Lung (tissue), 16 donors: Measurements from ENCODE around the gene AEN. TPM values are rescaled to one million over a fixed set of nuclear protein-coding genes. Genes with fewer than 3 reads are reported as not detected.

Experiments used
- ATAC-seq: fragments of 200-7000 bp; cut with Tn5 transposase; one replicate; pipeline ENCODE4 v1.9.1; 2020; ENCODE audit warnings: moderate number of reproducible peaks; ENCODE audit not compliant: insufficient read depth, low FRiP score
- DNase-seq, 3 donors: peaks; one replicate each; pipeline ENCODE4 v3.0.0-alpha.2; 2013 to 2017
- H3K27ac ChIP-seq, 2 donors: one replicate each; pipeline ENCODE4 v1.5.1; 2013; ENCODE audit warnings: mild to moderate bottlenecking in 2 of 2, moderate library complexity in 2 of 2, control low read depth in 1 of 2, inconsistent platforms in 1 of 2, low read depth in 1 of 2, low read length in 1 of 2
- H3K27me3 ChIP-seq, 3 donors: one replicate each; pipeline ENCODE4 v1.5.1; 2013; ENCODE audit warnings: low read length in 2 of 3; ENCODE audit not compliant: control insufficient read depth in 3 of 3, insufficient read depth in 3 of 3
- H3K36me3 ChIP-seq, 4 donors: one replicate each; pipeline ENCODE4 v1.5.1; 2013; ENCODE audit warnings: low read length in 4 of 4, mild to moderate bottlenecking in 1 of 4, moderate library complexity in 1 of 4; ENCODE audit not compliant: control insufficient read depth in 4 of 4, insufficient read depth in 4 of 4
- H3K4me1 ChIP-seq, 5 donors: one replicate each; pipeline ENCODE4 v1.5.1; 2013; ENCODE audit warnings: low read length in 5 of 5, mild to moderate bottlenecking in 2 of 5, moderate library complexity in 1 of 5; ENCODE audit not compliant: control insufficient read depth in 5 of 5, insufficient read depth in 5 of 5
- H3K4me3 ChIP-seq: one replicate; pipeline ENCODE4 v1.5.1; 2013; ENCODE audit warnings: mild to moderate bottlenecking, control low read depth, moderate library complexity
- H3K9ac ChIP-seq, 2 donors: one replicate each; pipeline ENCODE4 v1.5.1; 2013; ENCODE audit warnings: low read length in 2 of 2, control low read depth in 1 of 2; ENCODE audit not compliant: insufficient read depth in 1 of 2
- H3K9me3 ChIP-seq, 4 donors: one replicate each; pipeline ENCODE4 v1.5.1; 2013; ENCODE audit warnings: low read length in 3 of 4, mild to moderate bottlenecking in 1 of 4, moderate library complexity in 1 of 4; ENCODE audit not compliant: control insufficient read depth in 4 of 4, insufficient read depth in 3 of 4
- CTCF ChIP-seq: IDR thresholded peaks from 2 replicates; pipeline ENCODE4 v1.5.1; 2012; ENCODE audit warnings: mild to moderate bottlenecking; ENCODE audit errors: control extremely low read depth, extremely low read depth
- WGBS, 2 donors: extraction: QIAGEN DNeasy Blood & Tissue Kit; methylation state at CpG; one replicate each; pipeline ENCODE4 v1.1.7; 2013; 5-methylcytosine and 5-hydroxymethylcytosine counted together
- long read RNA-seq, 5 donors: transcript quantifications; one replicate each; lab custom pipeline, GENCODE V29; 2026
- polyA plus RNA-seq, 2 donors: library from polyadenylated mRNA; stranded (reverse); fragments of 200-250 nt; gene quantifications; one replicate each; pipeline ENCODE4 v1.2.1, GENCODE V29; 2013
- total RNA-seq, 2 donors: library from RNA; depleted of rRNA in 1 of 2; stranded (reverse); fragments of >200 nt in 1 of 2; gene quantifications; one replicate each; pipeline ENCODE4 v1.2.1, GENCODE V29; 2014 to 2021
- donor health status: control.
- donor health status: control.
- donor health status: Bipolar disorder and iron deficiency.
- donor health status: healthy.
- donor health status: DM: yes; HTN: yes; CAD: no.

The AEN gene, protein sequence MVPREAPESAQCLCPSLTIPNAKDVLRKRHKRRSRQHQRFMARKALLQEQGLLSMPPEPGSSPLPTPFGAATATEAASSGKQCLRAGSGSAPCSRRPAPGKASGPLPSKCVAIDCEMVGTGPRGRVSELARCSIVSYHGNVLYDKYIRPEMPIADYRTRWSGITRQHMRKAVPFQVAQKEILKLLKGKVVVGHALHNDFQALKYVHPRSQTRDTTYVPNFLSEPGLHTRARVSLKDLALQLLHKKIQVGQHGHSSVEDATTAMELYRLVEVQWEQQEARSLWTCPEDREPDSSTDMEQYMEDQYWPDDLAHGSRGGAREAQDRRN
- total RNA-seq (10 to 100 TPM in 1 of 2 donors, 1 to 10 TPM in 1; 4.2 to 15.4 TPM), polyA plus RNA-seq (10 to 100 TPM; 11.4 to 15.4 TPM)
- long read RNA-seq, donor 1, partial matches to known transcripts = 0 of 2 reads
- long read RNA-seq, donor 1, other reads (novel, unspliced or antisense) = 0 of 2 reads
- long read RNA-seq, donor 2 = 0 reads
- long read RNA-seq, donor 3, partial matches to known transcripts = 0 of 2 reads
- long read RNA-seq, donor 3, other reads (novel, unspliced or antisense) = 0 of 2 reads
- long read RNA-seq, donor 4 = 0 reads
- long read RNA-seq, donor 5, partial matches to known transcripts = 0 of 4 reads
- long read RNA-seq, donor 5, other reads (novel, unspliced or antisense) = 0 of 4 reads

DNA sequence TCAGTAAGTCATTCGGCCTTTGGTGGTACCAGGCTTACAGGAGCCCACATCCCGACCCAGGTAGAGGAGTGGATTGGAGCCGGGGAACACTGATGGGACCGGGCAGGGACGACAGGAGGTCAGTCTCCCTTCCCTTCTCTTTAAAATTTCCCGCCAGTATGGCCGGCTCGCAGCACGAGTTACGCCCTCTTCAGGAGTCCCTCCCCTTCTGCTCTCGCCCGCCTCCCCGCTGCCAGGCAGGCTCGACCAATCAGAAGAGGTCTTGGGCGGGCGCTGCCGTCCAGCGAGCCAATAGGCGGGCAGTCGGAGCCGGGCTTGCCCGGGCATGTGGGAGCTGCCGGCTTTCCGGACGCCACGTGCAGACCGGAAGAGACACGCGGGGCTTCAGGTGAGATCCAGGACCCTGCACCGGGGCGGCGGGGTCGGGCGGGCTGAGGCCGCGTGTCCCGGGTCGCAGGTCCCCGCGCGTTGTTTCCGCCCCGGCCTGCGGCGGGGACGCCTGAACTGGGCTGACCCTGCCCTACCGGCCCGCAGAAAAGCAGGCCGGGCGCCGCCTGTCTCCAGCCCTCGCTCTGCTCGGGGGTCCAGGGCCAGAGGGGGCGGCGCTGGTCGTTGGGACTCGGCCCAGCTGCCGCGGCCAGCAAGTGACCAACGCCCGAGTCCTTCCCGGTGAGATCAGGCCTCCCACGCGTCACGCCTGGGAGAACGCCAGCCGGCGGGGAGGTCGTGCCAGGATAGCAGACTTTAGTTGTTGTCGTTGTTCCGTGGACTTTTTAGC is at the start of gene AEN:
Gene AEN, plus strand, starts transcription at position 346 of the 778 bp plus-strand sequence. CDS start 4,870 bp downstream, outside the sequence.
- peaks cover 4 to 21% (median 9%) of the 10 kb centered on the region in 5 donors for H3K4me1 ChIP-seq
- no peaks in the 10 kb centered on the region for H3K27me3 ChIP-seq
- DNase-seq (peak; percentile 96 to 98 (median 97)), ATAC-seq (peak; percentile 97)
- no peak for TF ChIP-seq CTCF
- H3K9ac ChIP-seq = no peak within 1 kb of the TSS
- no peaks in the 10 kb centered on the region for H3K9me3 ChIP-seq
- H3K36me3 ChIP-seq = peaks cover 0 to 4% (median 0%) of the 10 kb centered on the region in 4 donors
- 0 to 1% methylated on average over 65 to 71 of the region's 71 CpGs for WGBS, 2 donors
- H3K4me3 ChIP-seq = peak within 1 kb of the TSS; percentile 90
- peak within 1 kb of the TSS; percentile 73 to 77 for H3K27ac ChIP-seq

- Histone ChIP-seq H3K4me3 (no peak overlapping the region), H3K27ac (no peak overlapping the region), H3K9ac (no peak overlapping the region), H3K36me3 (no peaks in the 10 kb centered on the region), H3K27me3 (no peaks in the 10 kb centered on the region), H3K4me1 (peaks cover 0 to 13% (median 0%) of the 10 kb centered on the region in 5 donors), H3K9me3 (peaks cover 0 to 9% (median 0%) of the 10 kb centered on the region in 4 donors)
- no peak for DNase-seq
- no peak for ATAC-seq
- 58 to 70% methylated on average over 5 of the region's 5 CpGs for WGBS, 2 donors
- TF ChIP-seq CTCF = no peak
Measured at GRCh38 chr15:88571852-88572259, 49.3 kb upstream of the AEN start.

- no peak for TF ChIP-seq CTCF
- H3K36me3 ChIP-seq = no peaks in the 10 kb centered on the region
- no peak overlapping the region for H3K27ac ChIP-seq
- H3K4me1 ChIP-seq = peaks cover 0 to 13% (median 0%) of the 10 kb centered on the region in 5 donors
- DNase-seq (no peak), ATAC-seq (no peak)
- WGBS, 2 donors = 58 to 71% methylated on average over 1 of the region's 1 CpG
- no peaks in the 10 kb centered on the region for H3K27me3 ChIP-seq
- H3K4me3 ChIP-seq = no peak overlapping the region
- H3K9me3 ChIP-seq = peaks cover 0 to 9% (median 0%) of the 10 kb centered on the region in 4 donors
- no peak overlapping the region for H3K9ac ChIP-seq
Measured at GRCh38 chr15:88574077-88574476, 47.1 kb upstream of the AEN start.
